Measurements from ENCODE around the gene SLC38A8. TPM values are rescaled to one million over a fixed set of nuclear protein-coding genes. Genes with fewer than 3 reads are reported as not detected.

Gene SLC38A8
- total and polyA plus RNA-seq, 12 donors = 0.45 to 30.8 (median 3.2) TPM; not detected in 8

DNA sequence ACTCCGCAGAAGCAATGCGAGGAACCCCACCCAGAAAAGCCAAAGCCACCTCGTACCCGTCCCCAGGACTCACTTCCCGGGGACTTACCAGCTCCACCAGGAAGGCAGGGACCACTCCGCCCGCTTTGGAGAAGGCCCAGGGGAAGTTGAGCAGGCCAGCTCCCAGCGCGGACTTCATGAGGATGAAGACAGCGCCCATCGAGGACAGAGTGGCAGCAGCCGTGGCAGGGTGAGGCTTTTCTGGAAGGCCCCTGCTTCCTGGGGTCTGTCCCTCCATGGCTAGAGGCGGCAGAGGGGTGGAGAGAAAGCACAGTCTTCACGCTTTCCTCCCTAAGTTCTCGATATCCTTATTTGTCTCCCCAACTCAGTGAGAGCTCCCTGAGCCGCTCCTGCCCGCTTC, 714 bp downstream of the SLC38A8 start:
- no peak for DNase-seq
- Histone ChIP-seq H3K4me3 (no peak overlapping the region), H3K27ac (no peak overlapping the region), H3K36me3 (no peaks in the 10 kb centered on the region), H3K4me1 (peaks cover 0 to 17% (median 6%) of the 10 kb centered on the region in 9 donors), H3K27me3 (peaks cover 0 to 40% (median 6%) of the 10 kb centered on the region in 7 donors), H3K9me3 (no peaks in the 10 kb centered on the region)
- TF ChIP-seq, protein P1, sequence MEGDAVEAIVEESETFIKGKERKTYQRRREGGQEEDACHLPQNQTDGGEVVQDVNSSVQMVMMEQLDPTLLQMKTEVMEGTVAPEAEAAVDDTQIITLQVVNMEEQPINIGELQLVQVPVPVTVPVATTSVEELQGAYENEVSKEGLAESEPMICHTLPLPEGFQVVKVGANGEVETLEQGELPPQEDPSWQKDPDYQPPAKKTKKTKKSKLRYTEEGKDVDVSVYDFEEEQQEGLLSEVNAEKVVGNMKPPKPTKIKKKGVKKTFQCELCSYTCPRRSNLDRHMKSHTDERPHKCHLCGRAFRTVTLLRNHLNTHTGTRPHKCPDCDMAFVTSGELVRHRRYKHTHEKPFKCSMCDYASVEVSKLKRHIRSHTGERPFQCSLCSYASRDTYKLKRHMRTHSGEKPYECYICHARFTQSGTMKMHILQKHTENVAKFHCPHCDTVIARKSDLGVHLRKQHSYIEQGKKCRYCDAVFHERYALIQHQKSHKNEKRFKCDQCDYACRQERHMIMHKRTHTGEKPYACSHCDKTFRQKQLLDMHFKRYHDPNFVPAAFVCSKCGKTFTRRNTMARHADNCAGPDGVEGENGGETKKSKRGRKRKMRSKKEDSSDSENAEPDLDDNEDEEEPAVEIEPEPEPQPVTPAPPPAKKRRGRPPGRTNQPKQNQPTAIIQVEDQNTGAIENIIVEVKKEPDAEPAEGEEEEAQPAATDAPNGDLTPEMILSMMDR (IDR thresholded peaks at IDR 0.05) = no peak
- WGBS, 2 donors = 88 to 90% methylated on average over 17 of the region's 17 CpGs
- ATAC-seq = no peak
- intact Hi-C loops (cut with DNase I) = loop anchor here in 2 of 10 donors (5.0 to 10.0 kb wide), 3 partner anchors 67 to 217 kb away; partner anchors contain the start of gene NECAB2 (in 1 of the 2)

- Histone ChIP-seq H3K4me3 (no peak overlapping the region), H3K36me3 (no peaks in the 10 kb centered on the region), H3K4me1 (peaks cover 0 to 17% (median 6%) of the 10 kb centered on the region in 9 donors), H3K27ac (no peak overlapping the region), H3K9me3 (peaks cover 0 to 6% (median 2%) of the 10 kb centered on the region in 11 donors), H3K27me3 (peaks cover 0 to 40% (median 6%) of the 10 kb centered on the region in 7 donors)
- DNase-seq (no peak), ATAC-seq (peak in 1 of 8 donors; percentile 2)
- 85 to 88% methylated on average over 42 of the region's 42 CpGs for WGBS, 2 donors
- intact Hi-C loops (cut with DNase I) = loop anchor here in 2 of 10 donors (5.0 to 10.0 kb wide), 3 partner anchors 66 to 216 kb away; partner anchors contain the start of gene NECAB2 (in 1 of the 2)
- TF ChIP-seq, protein P1 (IDR thresholded peaks at IDR 0.05) = no peak
These were observed 1.5 kb downstream of the SLC38A8 start for GRCh38 chr16:84040823-84041820.

GRCh38 chr16:84040226-84040822, 2.3 kb downstream of the SLC38A8 start:
- H3K27ac ChIP-seq = no peak overlapping the region
- TF ChIP-seq, protein P1 (IDR thresholded peaks at IDR 0.05) = no peak
- peaks cover 0 to 17% (median 6%) of the 10 kb centered on the region in 9 donors for H3K4me1 ChIP-seq
- ATAC-seq (peak in 2 of 8 donors; percentile 2 to 25), DNase-seq (no peak)
- H3K27me3 ChIP-seq = peaks cover 0 to 39% (median 6%) of the 10 kb centered on the region in 7 donors
- WGBS, 2 donors = 73% methylated on average over 14 of the region's 14 CpGs
- H3K9me3 ChIP-seq = peaks cover 0 to 14% (median 7%) of the 10 kb centered on the region in 11 donors
- H3K36me3 ChIP-seq = no peaks in the 10 kb centered on the region
- no peak overlapping the region for H3K4me3 ChIP-seq
- intact Hi-C loops (cut with DNase I) = loop anchor here in 2 of 10 donors (5.0 to 10.0 kb wide), 3 partner anchors 66 to 216 kb away; partner anchors contain the start of gene NECAB2 (in 1 of the 2)

GRCh38 chr16:84039696-84040095, 2.9 kb downstream of the SLC38A8 start:
- no peak for ATAC-seq
- no peak overlapping the region for H3K4me3 ChIP-seq
- no peak for DNase-seq
- WGBS, 2 donors = 93 to 96% methylated on average over 12 of the region's 12 CpGs
- H3K27me3 ChIP-seq = peaks cover 0 to 34% (median 6%) of the 10 kb centered on the region in 7 donors
- peaks cover 0 to 17% (median 6%) of the 10 kb centered on the region in 9 donors for H3K4me1 ChIP-seq
- intact Hi-C loops (cut with DNase I) = loop anchor here in 2 of 10 donors (5.0 to 10.0 kb wide), 3 partner anchors 65 to 215 kb away; partner anchors contain the start of gene NECAB2 (in 1 of the 2)
- H3K36me3 ChIP-seq = no peaks in the 10 kb centered on the region
- no peak overlapping the region for H3K27ac ChIP-seq
- TF ChIP-seq, protein P1 (IDR thresholded peaks at IDR 0.05) = no peak
- H3K9me3 ChIP-seq = peaks cover 0 to 14% (median 7%) of the 10 kb centered on the region in 11 donors
